ENCODE data around the gene TMC4.

DNA sequence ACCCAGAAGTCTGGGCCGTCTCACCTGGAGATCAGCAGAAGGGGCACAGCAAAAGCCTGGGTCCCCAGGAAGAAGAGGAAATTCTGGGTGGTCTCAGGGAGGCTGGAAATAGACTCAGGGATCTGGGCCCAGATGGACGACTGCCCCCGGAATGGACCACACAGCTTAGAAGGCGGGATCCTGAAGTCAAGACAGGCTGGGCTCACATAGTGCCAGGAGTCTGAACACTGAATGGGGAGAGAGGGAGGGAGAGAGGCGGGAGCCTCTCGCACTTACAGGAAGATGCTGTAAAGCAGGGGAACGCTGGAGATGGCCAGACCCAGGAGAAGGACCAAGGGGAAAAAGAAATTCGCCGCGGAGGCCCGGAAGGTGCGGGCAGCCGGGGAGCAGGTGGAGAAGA lies 12.1 kb downstream of the TMC4 start:
- TF ChIP-seq, protein P1, sequence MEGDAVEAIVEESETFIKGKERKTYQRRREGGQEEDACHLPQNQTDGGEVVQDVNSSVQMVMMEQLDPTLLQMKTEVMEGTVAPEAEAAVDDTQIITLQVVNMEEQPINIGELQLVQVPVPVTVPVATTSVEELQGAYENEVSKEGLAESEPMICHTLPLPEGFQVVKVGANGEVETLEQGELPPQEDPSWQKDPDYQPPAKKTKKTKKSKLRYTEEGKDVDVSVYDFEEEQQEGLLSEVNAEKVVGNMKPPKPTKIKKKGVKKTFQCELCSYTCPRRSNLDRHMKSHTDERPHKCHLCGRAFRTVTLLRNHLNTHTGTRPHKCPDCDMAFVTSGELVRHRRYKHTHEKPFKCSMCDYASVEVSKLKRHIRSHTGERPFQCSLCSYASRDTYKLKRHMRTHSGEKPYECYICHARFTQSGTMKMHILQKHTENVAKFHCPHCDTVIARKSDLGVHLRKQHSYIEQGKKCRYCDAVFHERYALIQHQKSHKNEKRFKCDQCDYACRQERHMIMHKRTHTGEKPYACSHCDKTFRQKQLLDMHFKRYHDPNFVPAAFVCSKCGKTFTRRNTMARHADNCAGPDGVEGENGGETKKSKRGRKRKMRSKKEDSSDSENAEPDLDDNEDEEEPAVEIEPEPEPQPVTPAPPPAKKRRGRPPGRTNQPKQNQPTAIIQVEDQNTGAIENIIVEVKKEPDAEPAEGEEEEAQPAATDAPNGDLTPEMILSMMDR (IDR thresholded peaks at IDR 0.05), result no peak
- no peak for TF ChIP-seq POLR2A (IDR thresholded peaks at IDR 0.05)
